ENCODE measurements around the gene TLR8. TPM values are rescaled to one million over a fixed set of nuclear protein-coding genes. Genes with fewer than 3 reads are reported as not detected.

TLR8 gene
- total and polyA plus RNA-seq, 2 of the 4 experiments (the other 2 are of a cell fraction), result not detected

GRCh38 chrX:12892716-12893115 lies 13.7 kb upstream of the TLR8 start:
- Histone ChIP-seq H3K9me3 (ENCODE audit: control insufficient read depth, insufficient read depth, low read length) (no peaks in the 10 kb centered on the region), H3K4me1 (ENCODE audit: control insufficient read depth, insufficient read depth, low read length) (no peaks in the 10 kb centered on the region), H3K23ac (ENCODE audit: low read depth, low read length) (no peak overlapping the region), H2BK20ac (ENCODE audit: low read depth, low read length) (no peak overlapping the region), H2BK15ac (ENCODE audit: low read depth, low read length) (no peak overlapping the region), H2AK5ac (ENCODE audit: low read depth, low read length) (no peak overlapping the region), H2AK9ac (replicated peaks; ENCODE audit: low read depth, low read length, poor library complexity) (no peak overlapping the region), H3K27ac (ENCODE audit: insufficient read depth, low read length) (no peak overlapping the region), H2BK5ac (ENCODE audit: low read depth, low read length, poor library complexity, severe bottlenecking) (no peak overlapping the region), H3K79me1 (ENCODE audit: low read depth in 1 of 2, low read length in 2 of 2) (no peaks in the 10 kb centered on the region), H4K91ac (ENCODE audit: insufficient read depth, low read depth, low read length) (no peak overlapping the region), H4K20me1 (ENCODE audit: insufficient read depth, low read length) (no peaks in the 10 kb centered on the region), H3K4me2 (ENCODE audit: low read depth, low read length) (no peak overlapping the region), H3K9ac (ENCODE audit: low read depth, low read length) (no peak overlapping the region), H3K18ac (ENCODE audit: low read depth, low read length) (no peak overlapping the region), H3K56ac (ENCODE audit: extremely low read depth, insufficient read depth, low read length) (no peak overlapping the region), H3K4ac (ENCODE audit: low read depth, low read length) (no peak overlapping the region), H3K36me3 (ENCODE audit: control insufficient read depth, insufficient read depth, low read length) (no peaks in the 10 kb centered on the region), H2BK120ac (ENCODE audit: low read depth, low read length) (no peak overlapping the region), H3K27me3 (ENCODE audit: control insufficient read depth, insufficient read depth, low read length) (no peaks in the 10 kb centered on the region), H2AFZ (replicated peaks; ENCODE audit: low read length, poor library complexity) (no peak overlapping the region), H3K4me3 (ENCODE audit: insufficient read depth, low read depth, low read length) (no peak overlapping the region), H3K9me1 (ENCODE audit: insufficient read depth, low read length) (no peaks in the 10 kb centered on the region), H4K5ac (ENCODE audit: low read depth, low read length) (no peak overlapping the region), H4K8ac (ENCODE audit: low read depth in 2 of 2, low read length in 2 of 2) (no peak overlapping the region), H3K14ac (replicated peaks; ENCODE audit: low read depth, low read length) (no peak overlapping the region)
- in situ Hi-C loops (cut with MboI; ENCODE audit: low sequenced_read_pairs) (no loop called here), intact Hi-C loops (cut with micrococcal nuclease) (no loop called here), dilution Hi-C loops (cut with HindIII; ENCODE audit: low sequenced_read_pairs, unreplicated experiment) (no loop called here)
- DNase-seq (no peak), ATAC-seq (ENCODE audit: low read depth) (no peak)
- WGBS, 2 experiments (ENCODE audit: extremely low coverage in 2 of 2, insufficient read length in 1 of 2), result 86% methylated on average over 1 of the region's 2 CpGs; no CpG with 5 or more reads in 1 of the 2 experiments
- BruUV-seq (replicated peaks), result no TSS peak
- ChIA-PET POLR2A (ENCODE audit: unreplicated experiment) (no interaction called here), CTCF (no interaction called here)
- no peak for TF ChIP-seq MAZ (IDR thresholded peaks at IDR 0.05; ENCODE audit: borderline replicate concordance, low read depth, low read length)
- TF ChIP-seq FOS (IDR thresholded peaks at IDR 0.05; ENCODE audit: low read depth, low read length), result no peak
- TF ChIP-seq RFX5 (IDR thresholded peaks at IDR 0.05; ENCODE audit: low read depth, low read length), result no peak
- no peak for TF ChIP-seq CEBPB (IDR thresholded peaks at IDR 0.05; ENCODE audit: low read depth, low read length)
- no peak for TF ChIP-seq RAD21 (IDR thresholded peaks at IDR 0.05; ENCODE audit: low read length)
- TF ChIP-seq USF2 (IDR thresholded peaks at IDR 0.05; ENCODE audit: low read depth, low read length), result no peak
- TF ChIP-seq NFE2L2 (IDR thresholded peaks at IDR 0.05; ENCODE audit: low read depth, low read length), result no peak
- no peak for TF ChIP-seq ELK1 (IDR thresholded peaks at IDR 0.05; ENCODE audit: borderline replicate concordance, low read depth, low read length)
- no peak for TF ChIP-seq RCOR1 (IDR thresholded peaks at IDR 0.05; ENCODE audit: insufficient replicate concordance, low read length)
- TF ChIP-seq BHLHE40 (IDR thresholded peaks at IDR 0.05; ENCODE audit: low read depth, low read length), result no peak
- no peak for TF ChIP-seq MAFK (IDR thresholded peaks at IDR 0.05; ENCODE audit: low read depth, low read length)
- TF ChIP-seq MXI1 (IDR thresholded peaks at IDR 0.05; ENCODE audit: borderline replicate concordance, low read depth, low read length), result no peak
- TF ChIP-seq CHD1 (IDR thresholded peaks at IDR 0.05; ENCODE audit: low read depth, low read length), result no peak
- no peak for TF ChIP-seq SMC3 (IDR thresholded peaks at IDR 0.05; ENCODE audit: low read depth, low read length)
- TF ChIP-seq POLR2A (IDR thresholded peaks at IDR 0.05; ENCODE audit: low read depth, low read length), result no peak
- no peak for TF ChIP-seq CTCF (conservative IDR thresholded peaks at IDR 0.05; ENCODE audit: low read depth, low read length)

Data from IMR-90 (cell line).